Measurements from ENCODE around the gene MLLT3. TPM values are rescaled to one million over a fixed set of nuclear protein-coding genes. Genes with fewer than 3 reads are reported as not detected.

Gene MLLT3
- total and polyA plus RNA-seq, 3 donors from 2014 or later = 5.2 to 11.0 (median 7.6) TPM

GRCh38 chr9:20320921-20321320 is 301.4 kb downstream of the MLLT3 start:
- H3K4me3 ChIP-seq = no peak overlapping the region
- H3K36me3 ChIP-seq (ENCODE audit: low read depth, missing control alignments) = no peaks in the 10 kb centered on the region
- 75 to 87% methylated on average over 2 of the region's 2 CpGs for WGBS, 2 donors
- intact Hi-C loops (cut with DNase I; ENCODE audit: low total_unique reads) = no loop called here
- DNase-seq = no peak
- TF ChIP-seq POLR2A (IDR thresholded peaks at IDR 0.05) = no peak
- no peak for TF ChIP-seq CTCF (IDR thresholded peaks at IDR 0.05)
- no peaks in the 10 kb centered on the region for H3K27me3 ChIP-seq
- no peaks in the 10 kb centered on the region for H3K4me1 ChIP-seq
- no peaks in the 10 kb centered on the region for H3K9me3 ChIP-seq
- no peak overlapping the region for H3K27ac ChIP-seq

DNA sequence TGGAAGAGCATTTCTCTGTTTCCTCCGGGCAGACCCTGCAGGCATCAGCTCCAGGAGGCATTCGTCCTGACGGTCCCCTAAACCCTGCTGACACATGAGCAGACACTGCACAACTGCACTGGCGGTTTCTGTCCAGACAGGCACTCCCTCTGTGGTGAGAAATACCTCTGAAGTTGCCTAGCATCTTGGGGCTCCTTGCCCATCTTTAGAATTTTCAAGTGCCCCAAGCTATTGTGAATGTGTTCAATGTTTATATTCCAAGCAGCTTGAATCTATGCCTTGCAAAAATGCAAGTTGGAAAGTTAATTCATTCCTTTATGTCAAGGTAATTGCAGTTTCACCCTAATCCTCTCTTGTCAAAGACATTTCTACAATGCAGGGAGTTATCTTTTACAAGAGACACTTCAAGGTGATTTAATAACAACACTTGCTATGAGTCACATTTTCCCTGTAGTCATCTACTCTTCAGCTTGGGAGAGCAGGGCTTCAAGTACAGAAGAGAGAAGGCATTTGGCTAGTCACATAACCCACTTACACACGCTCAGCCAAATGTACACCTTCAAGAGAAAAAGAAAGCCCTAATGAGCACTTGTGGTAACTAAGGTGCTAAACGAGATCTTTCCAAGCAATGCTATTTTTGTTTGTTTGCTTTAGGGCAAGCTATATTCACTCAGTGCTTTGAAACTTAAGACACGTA is 302.5 kb downstream of the MLLT3 start:
- TF ChIP-seq CTCF (IDR thresholded peaks at IDR 0.05) = no peak
- TF ChIP-seq POLR2A (IDR thresholded peaks at IDR 0.05) = no peak
- Histone ChIP-seq H3K27me3 (no peaks in the 10 kb centered on the region), H3K4me1 (no peaks in the 10 kb centered on the region), H3K27ac (no peak overlapping the region), H3K36me3 (ENCODE audit: low read depth, missing control alignments) (no peaks in the 10 kb centered on the region), H3K4me3 (no peak overlapping the region), H3K9me3 (no peaks in the 10 kb centered on the region)
- no peak for DNase-seq
- intact Hi-C loops (cut with DNase I; ENCODE audit: low total_unique reads) = no loop called here
- WGBS, 2 donors = 78 to 82% methylated on average over 7 of the region's 7 CpGs

- Histone ChIP-seq H3K36me3 (ENCODE audit: low read depth, missing control alignments) (no peaks in the 10 kb centered on the region), H3K27me3 (no peaks in the 10 kb centered on the region), H3K9me3 (no peaks in the 10 kb centered on the region), H3K27ac (no peak overlapping the region), H3K4me3 (no peak overlapping the region), H3K4me1 (no peaks in the 10 kb centered on the region)
- no peak for DNase-seq
- WGBS, 2 donors = 78 to 92% methylated on average over 8 of the region's 8 CpGs
- no peak for TF ChIP-seq POLR2A (IDR thresholded peaks at IDR 0.05)
- no peak for TF ChIP-seq CTCF (IDR thresholded peaks at IDR 0.05)
- intact Hi-C loops (cut with DNase I; ENCODE audit: low total_unique reads) = no loop called here
These were observed 303.1 kb downstream of the MLLT3 start for GRCh38 chr9:20319241-20319640.

DNA sequence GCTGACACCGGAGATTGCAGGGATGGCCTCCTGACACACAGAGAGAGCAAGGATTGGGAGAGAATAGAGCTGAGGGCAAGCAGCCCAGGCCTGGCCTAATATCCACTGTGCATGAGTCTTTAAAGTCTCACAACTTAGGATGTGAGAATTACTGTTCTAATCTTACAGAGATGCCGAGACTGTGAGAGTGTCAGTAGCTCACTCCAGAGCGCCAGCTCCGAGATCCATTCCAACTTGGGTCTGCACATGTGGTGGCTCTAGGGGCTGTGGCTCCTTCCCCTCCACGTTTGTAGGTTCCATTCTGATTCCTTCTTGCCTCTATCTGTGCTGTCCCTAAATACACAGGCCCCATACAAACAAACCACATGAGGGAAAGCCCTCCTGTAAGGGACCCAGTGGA is 304.6 kb downstream of the MLLT3 start:
- no peaks in the 10 kb centered on the region for H3K9me3 ChIP-seq
- no peaks in the 10 kb centered on the region for H3K4me1 ChIP-seq
- no peak overlapping the region for H3K4me3 ChIP-seq
- no peaks in the 10 kb centered on the region for H3K36me3 ChIP-seq (ENCODE audit: low read depth, missing control alignments)
- TF ChIP-seq CTCF (IDR thresholded peaks at IDR 0.05) (no peak), POLR2A (IDR thresholded peaks at IDR 0.05) (no peak)
- no peak for DNase-seq
- no peak overlapping the region for H3K27ac ChIP-seq
- no peaks in the 10 kb centered on the region for H3K27me3 ChIP-seq
- intact Hi-C loops (cut with DNase I; ENCODE audit: low total_unique reads) = no loop called here
- 82 to 95% methylated on average over 5 of the region's 5 CpGs for WGBS, 2 donors

GRCh38 chr9:20316372-20316771 is 305.9 kb downstream of the MLLT3 start:
- Histone ChIP-seq H3K9me3 (no peaks in the 10 kb centered on the region), H3K4me3 (no peak overlapping the region), H3K36me3 (ENCODE audit: low read depth, missing control alignments) (no peaks in the 10 kb centered on the region), H3K4me1 (no peaks in the 10 kb centered on the region), H3K27me3 (no peaks in the 10 kb centered on the region), H3K27ac (no peak overlapping the region)
- WGBS, 2 donors = 86 to 91% methylated on average over 8 to 9 of the region's 9 CpGs
- intact Hi-C loops (cut with DNase I; ENCODE audit: low total_unique reads) = no loop called here
- no peak for DNase-seq
- TF ChIP-seq CTCF (IDR thresholded peaks at IDR 0.05) = no peak
- no peak for TF ChIP-seq POLR2A (IDR thresholded peaks at IDR 0.05)

All from testis (tissue), 3 donors.